Calu3 (cell line): Measurements from ENCODE around the gene CERKL. TPM values are rescaled to one million over a fixed set of nuclear protein-coding genes. Genes with fewer than 3 reads are reported as not detected.

ENCODE experiments used
- BruUV-seq: library from RNA; stranded (reverse); fragments of 400-500 nt; replicated peaks from 2 replicates; lab custom pipeline; 2021; lab: Mats Ljungman, UMichigan
- CTCF ChIA-PET: fragments of 300-600 bp; sonication (Branson Sonifier 250); formaldehyde crosslinking; loops from one replicate; lab custom pipeline; 2022; ENCODE audit warnings: antibody characterized with exemption; lab: Charles Lee
- DNase-seq: peaks from one replicate; pipeline ENCODE4 v3.0.0; 2022
- H3K27ac Mint-ChIP-seq: one replicate; pipeline ENCODE4 v1.8.0; 2022; ENCODE audit warnings: mixed read lengths; ENCODE audit not compliant: unreplicated experiment
- H3K27me3 Mint-ChIP-seq: one replicate; pipeline ENCODE4 v1.8.0; 2022; ENCODE audit warnings: mixed read lengths; ENCODE audit not compliant: unreplicated experiment
- H3K36me3 Mint-ChIP-seq: one replicate; pipeline ENCODE4 v1.8.0; 2022; ENCODE audit warnings: mild to moderate bottlenecking, moderate library complexity, mixed read lengths; ENCODE audit not compliant: insufficient read depth, unreplicated experiment
- H3K4me1 Mint-ChIP-seq: one replicate; pipeline ENCODE4 v1.8.0; 2022; ENCODE audit warnings: mild to moderate bottlenecking, low read depth, mixed read lengths; ENCODE audit not compliant: unreplicated experiment
- H3K4me3 Mint-ChIP-seq: one replicate; pipeline ENCODE4 v1.8.0; 2022; ENCODE audit warnings: mild to moderate bottlenecking, low read depth, moderate library complexity, mixed read lengths; ENCODE audit not compliant: unreplicated experiment
- H3K9me3 Mint-ChIP-seq: one replicate; pipeline ENCODE4 v1.8.0; 2022; ENCODE audit warnings: low read depth, mixed read lengths; ENCODE audit not compliant: unreplicated experiment
- CTCF ChIP-seq: fragments of 200-600 bp; IDR thresholded peaks from one replicate; pipeline ENCODE4 v1.8.0; 2022; ENCODE audit warnings: antibody characterized with exemption; ENCODE audit not compliant: unreplicated experiment
- intact Hi-C: fragments of 100-400 bp; cut with micrococcal nuclease; formaldehyde crosslinking; loops from one replicate; pipeline ENCODE4 v1.10.0; 2022; ENCODE audit not compliant: unreplicated experiment
- total RNA-seq: library from RNA; stranded (reverse); gene quantifications from 2 replicates; pipeline ENCODE4 v1.2.3, GENCODE V29; 2022

Gene CERKL
- total RNA-seq, 1 experiment from 2014 or later = 1.1 TPM

GRCh38 chr2:181552808-181553207 lies 104.1 kb downstream of the CERKL start:
- intact Hi-C loops = no loop called here
- Mint-ChIP-seq H3K4me1 (no peaks in the 10 kb centered on the region), H3K27me3 (no peaks in the 10 kb centered on the region), H3K9me3 (no peaks in the 10 kb centered on the region), H3K4me3 (no peak overlapping the region), H3K36me3 (no peaks in the 10 kb centered on the region), H3K27ac (no peak overlapping the region)
- TF ChIP-seq CTCF = no peak
- CTCF ChIA-PET = no interaction called here
- DNase-seq = peak; percentile 31
- no TSS peak for BruUV-seq

- CTCF ChIA-PET = interaction anchor here (0.9 to 1.1 kb wide), 2 partner anchors 21 to 169 kb away, joined by 3 to 9 read pairs; no protein-coding TSS in a partner anchor
- H3K4me1 Mint-ChIP-seq = peaks cover 10% of the 10 kb centered on the region
- H3K36me3 Mint-ChIP-seq = no peaks in the 10 kb centered on the region
- no peak overlapping the region for H3K27ac Mint-ChIP-seq
- DNase-seq = peak; percentile 3
- peak overlapping the region; percentile 5 for H3K4me3 Mint-ChIP-seq
- TF ChIP-seq CTCF = no peak
- H3K27me3 Mint-ChIP-seq = no peaks in the 10 kb centered on the region
- BruUV-seq = no TSS peak
- no peaks in the 10 kb centered on the region for H3K9me3 Mint-ChIP-seq
- intact Hi-C loops = no loop called here
Measured at GRCh38 chr2:181546086-181546485, 110.8 kb downstream of the CERKL start.

GRCh38 chr2:181542170-181542569 lies 114.7 kb downstream of the CERKL start:
- Mint-ChIP-seq H3K4me1 (peaks cover 10% of the 10 kb centered on the region), H3K36me3 (no peaks in the 10 kb centered on the region), H3K4me3 (no peak overlapping the region), H3K9me3 (no peaks in the 10 kb centered on the region), H3K27ac (no peak overlapping the region), H3K27me3 (no peaks in the 10 kb centered on the region)
- no peak for TF ChIP-seq CTCF
- intact Hi-C loops = no loop called here
- CTCF ChIA-PET = no interaction called here
- BruUV-seq = no TSS peak
- DNase-seq = no peak

GRCh38 chr2:181540421-181540820 lies 116.5 kb downstream of the CERKL start:
- BruUV-seq = no TSS peak
- CTCF ChIA-PET = no interaction called here
- Mint-ChIP-seq H3K4me3 (no peak overlapping the region), H3K27ac (no peak overlapping the region), H3K27me3 (no peaks in the 10 kb centered on the region), H3K36me3 (no peaks in the 10 kb centered on the region), H3K4me1 (no peaks in the 10 kb centered on the region), H3K9me3 (no peaks in the 10 kb centered on the region)
- no peak for DNase-seq
- intact Hi-C loops = no loop called here
- no peak for TF ChIP-seq CTCF
